WTC11 (cell line): Measurements from ENCODE around the gene CCSER1.

Experiments used
- CTCF ChIP-seq: fragments of 200-600 bp; IDR thresholded peaks from 2 replicates; pipeline ENCODE4 v1.8.0; 2022; ENCODE audit warnings: antibody characterized with exemption
- ESRRA ChIP-seq: sonication (generic); formaldehyde crosslinking; IDR thresholded peaks from 2 replicates; pipeline ENCODE4 v1.8.1; 2022; ENCODE audit warnings: mild to moderate bottlenecking, missing genetic modification reagents, borderline replicate concordance
- FOXP4 ChIP-seq: sonication (generic); formaldehyde crosslinking; IDR thresholded peaks from 2 replicates; pipeline ENCODE4 v1.8.0; 2022; ENCODE audit warnings: mild to moderate bottlenecking, missing genetic modification reagents
- HMGA2 ChIP-seq: fragments of 250-450 bp; sonication (Bioruptor Pico); IDR thresholded peaks from 2 replicates; pipeline ENCODE4 v1.4.0; 2021; ENCODE audit warnings: mild to moderate bottlenecking, moderate library complexity
- JUN ChIP-seq: sonication (generic); formaldehyde crosslinking; IDR thresholded peaks from 2 replicates; pipeline ENCODE4 v1.8.0; 2023; ENCODE audit warnings: mild to moderate bottlenecking, missing genetic modification reagents
- TCF7 ChIP-seq: sonication (generic); formaldehyde crosslinking; IDR thresholded peaks from 2 replicates; pipeline ENCODE4 v1.8.0; 2022; ENCODE audit warnings: mild to moderate bottlenecking, low read depth, missing genetic modification reagents, moderate library complexity
- TEAD1 ChIP-seq: sonication (generic); formaldehyde crosslinking; IDR thresholded peaks from 2 replicates; pipeline ENCODE4 v1.8.0; 2022; ENCODE audit warnings: mild to moderate bottlenecking, missing genetic modification reagents
- USF1 ChIP-seq: sonication (generic); formaldehyde crosslinking; IDR thresholded peaks from 2 replicates; pipeline ENCODE4 v1.8.0; 2022; ENCODE audit warnings: mild to moderate bottlenecking, missing genetic modification reagents
- ZSCAN18 ChIP-seq: fragments of 250-450 bp; sonication (Bioruptor Pico); IDR thresholded peaks from 2 replicates; pipeline ENCODE4 v2.1.2; 2022; ENCODE audit warnings: mild to moderate bottlenecking, moderate library complexity

- no peak for TF ChIP-seq CTCF
- no peak for TF ChIP-seq HMGA2 (CRISPR knock-in tag)
- no peak for TF ChIP-seq JUN (CRISPR knock-in tag)
- no peak for TF ChIP-seq TCF7 (CRISPR knock-in tag)
- no peak for TF ChIP-seq ESRRA (CRISPR knock-in tag)
- no peak for TF ChIP-seq TEAD1 (CRISPR knock-in tag)
- TF ChIP-seq ZSCAN18: no peak
- no peak for TF ChIP-seq FOXP4
- TF ChIP-seq USF1 (CRISPR knock-in tag): no peak
Observed at GRCh38 chr4:90184560-90184959, 57.4 kb downstream of the CCSER1 start.
